IMR-90 (cell line): ENCODE results near the gene SMIM7.
"Not testable (repeated sequence)": the region's sequence is repeated elsewhere in the genome, so short reads cannot be mapped to it uniquely, and the experiment has no call there.

Source experiments
- MAZ ChIP-seq: IDR thresholded peaks from 2 replicates; pipeline ENCODE4 v1.6.1; 2012; ENCODE audit warnings: low read depth, mild to moderate bottlenecking, low read length, improper control_type of control experiment, moderate library complexity, borderline replicate concordance
- POLR2A ChIP-seq: IDR thresholded peaks from 2 replicates; pipeline ENCODE4 v1.6.1; 2012; ENCODE audit warnings: mild to moderate bottlenecking, low read depth, low read length
- RAD21 ChIP-seq: IDR thresholded peaks from 2 replicates; pipeline ENCODE4 v1.6.1; 2012; ENCODE audit warnings: low read length, improper control_type of control experiment
- RCOR1 ChIP-seq: IDR thresholded peaks from 2 replicates; pipeline ENCODE4 v1.6.1; 2012; ENCODE audit warnings: mild to moderate bottlenecking, low read length, improper control_type of control experiment; ENCODE audit not compliant: insufficient replicate concordance
- RFX5 ChIP-seq: IDR thresholded peaks from 2 replicates; pipeline ENCODE4 v1.8.0; 2012; ENCODE audit warnings: low read depth, mild to moderate bottlenecking, low read length, moderate library complexity
- TF ChIP-seq, protein P1 (sequence below): conservative IDR thresholded peaks from 2 replicates; pipeline ENCODE4 v1.5.1; 2012; ENCODE audit warnings: mild to moderate bottlenecking, low read depth, low read length, improper control_type of control experiment
- TF ChIP-seq, protein P2 (sequence below): fragments of 150-350 bp; IDR thresholded peaks from 2 replicates; pipeline ENCODE4 v1.6.1; 2017; ENCODE audit warnings: mild to moderate bottlenecking, antibody characterized with exemption, low read length, low read depth

DNA sequence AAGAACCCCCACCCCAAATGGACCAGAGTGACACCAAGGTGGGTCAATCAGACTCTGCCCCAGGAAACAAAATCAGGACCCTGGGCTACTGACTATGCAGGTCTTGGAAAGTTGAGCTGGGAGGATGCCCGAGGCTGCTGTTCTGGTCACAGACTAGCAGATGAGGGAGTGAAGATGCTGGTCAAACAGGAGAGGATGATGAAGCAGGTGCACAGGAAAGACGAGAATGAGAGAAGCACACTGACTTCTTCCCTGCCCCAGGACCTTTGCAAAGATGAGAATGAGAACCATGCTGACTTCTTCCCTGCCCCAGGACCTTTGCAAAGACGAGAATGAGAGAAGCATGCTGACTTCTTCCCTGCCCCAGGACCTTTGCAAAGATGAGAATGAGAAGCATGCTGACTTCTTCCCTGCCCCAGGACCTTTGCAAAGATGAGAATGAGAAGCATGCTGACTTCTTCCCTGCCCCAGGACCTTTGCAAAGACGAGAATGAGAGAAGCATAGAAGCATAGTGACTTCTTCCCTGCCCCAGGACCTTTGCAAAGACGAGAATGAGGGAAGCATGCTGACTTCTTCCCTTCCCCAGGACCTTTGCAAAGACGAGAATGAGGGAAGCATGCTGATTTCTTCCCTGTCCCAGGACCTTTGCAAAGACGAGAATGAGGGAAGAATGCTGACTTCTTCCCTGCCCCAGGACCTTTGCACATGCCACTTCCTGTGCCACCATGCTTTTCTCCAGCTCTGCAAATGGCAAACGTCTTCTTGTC lies 8.3 kb downstream of the SMIM7 start:
- TF ChIP-seq, protein P1, sequence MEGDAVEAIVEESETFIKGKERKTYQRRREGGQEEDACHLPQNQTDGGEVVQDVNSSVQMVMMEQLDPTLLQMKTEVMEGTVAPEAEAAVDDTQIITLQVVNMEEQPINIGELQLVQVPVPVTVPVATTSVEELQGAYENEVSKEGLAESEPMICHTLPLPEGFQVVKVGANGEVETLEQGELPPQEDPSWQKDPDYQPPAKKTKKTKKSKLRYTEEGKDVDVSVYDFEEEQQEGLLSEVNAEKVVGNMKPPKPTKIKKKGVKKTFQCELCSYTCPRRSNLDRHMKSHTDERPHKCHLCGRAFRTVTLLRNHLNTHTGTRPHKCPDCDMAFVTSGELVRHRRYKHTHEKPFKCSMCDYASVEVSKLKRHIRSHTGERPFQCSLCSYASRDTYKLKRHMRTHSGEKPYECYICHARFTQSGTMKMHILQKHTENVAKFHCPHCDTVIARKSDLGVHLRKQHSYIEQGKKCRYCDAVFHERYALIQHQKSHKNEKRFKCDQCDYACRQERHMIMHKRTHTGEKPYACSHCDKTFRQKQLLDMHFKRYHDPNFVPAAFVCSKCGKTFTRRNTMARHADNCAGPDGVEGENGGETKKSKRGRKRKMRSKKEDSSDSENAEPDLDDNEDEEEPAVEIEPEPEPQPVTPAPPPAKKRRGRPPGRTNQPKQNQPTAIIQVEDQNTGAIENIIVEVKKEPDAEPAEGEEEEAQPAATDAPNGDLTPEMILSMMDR: not testable (repeated sequence)
- TF ChIP-seq POLR2A, RAD21, MAZ, RFX5, RCOR1: not testable (repeated sequence)
- TF ChIP-seq, protein P2, sequence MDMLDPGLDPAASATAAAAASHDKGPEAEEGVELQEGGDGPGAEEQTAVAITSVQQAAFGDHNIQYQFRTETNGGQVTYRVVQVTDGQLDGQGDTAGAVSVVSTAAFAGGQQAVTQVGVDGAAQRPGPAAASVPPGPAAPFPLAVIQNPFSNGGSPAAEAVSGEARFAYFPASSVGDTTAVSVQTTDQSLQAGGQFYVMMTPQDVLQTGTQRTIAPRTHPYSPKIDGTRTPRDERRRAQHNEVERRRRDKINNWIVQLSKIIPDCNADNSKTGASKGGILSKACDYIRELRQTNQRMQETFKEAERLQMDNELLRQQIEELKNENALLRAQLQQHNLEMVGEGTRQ: not testable (repeated sequence)
